Stimulated activated CD4-positive, alpha-beta T cell treated with anti-CD3 and anti-CD28 coated beads, Interleukin-1b, Interleukin-23, amount 100 ng/mL, for 1 hour (primary cell): ENCODE results near the gene ZNF106.
A peak's percentile ranks its signal among the peaks of the same experiment; 100 is the strongest.

Source experiments
- DNase-seq, 2 donors: peaks; one replicate each; pipeline ENCODE4 v3.0.0-alpha.2; 2020; ENCODE audit warnings: low read depth in 2 of 2

ZNF106 gene

DNA sequence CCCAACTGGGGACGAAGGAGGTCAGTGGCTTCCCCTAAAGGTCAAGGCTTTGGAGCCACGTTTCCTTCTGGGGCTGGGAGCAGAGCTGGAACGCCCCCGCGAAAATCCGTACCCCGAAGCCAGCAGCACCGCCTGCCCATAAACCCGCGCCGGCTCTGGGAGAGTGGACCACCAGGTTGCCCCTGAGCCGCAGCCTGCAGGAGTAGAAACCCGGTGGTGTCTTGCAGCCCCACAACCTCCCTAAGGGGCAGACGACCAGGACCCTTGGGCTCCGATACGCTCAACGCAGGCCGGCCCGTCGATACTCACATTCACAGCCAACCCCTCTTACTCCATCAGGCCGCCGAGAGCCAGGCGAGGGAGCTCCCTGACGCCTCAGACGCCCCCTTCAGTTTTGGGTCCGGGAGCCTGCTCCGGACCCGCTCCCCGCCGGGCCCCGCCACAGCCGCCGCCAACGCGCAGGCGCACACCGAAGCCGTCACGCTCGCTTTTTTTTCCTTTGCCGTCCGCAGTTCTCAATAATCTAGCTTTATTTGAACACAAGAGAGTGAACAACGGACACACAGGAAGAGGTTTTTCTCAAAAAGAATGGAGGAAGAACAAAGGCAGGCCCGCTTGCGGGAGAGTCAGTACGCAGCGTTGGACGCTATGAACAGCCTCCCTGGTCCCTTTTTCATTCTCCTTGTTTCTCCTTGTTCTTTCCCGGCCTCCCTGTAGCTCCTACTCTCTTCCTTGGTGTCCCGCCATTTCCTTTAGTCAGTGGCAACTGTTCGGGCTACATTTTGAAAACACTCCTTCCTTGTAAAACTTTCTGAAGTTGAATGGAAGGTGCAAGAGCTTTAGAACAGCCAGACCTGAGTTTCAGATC, at the start of gene ZNF106:
ZNF106 (minus strand) TSS at position 471 of the 868 bp plus-strand sequence. CDS start 18,852 bp downstream, outside the sequence.
- peak; percentile 67 to 76 for DNase-seq

DNA sequence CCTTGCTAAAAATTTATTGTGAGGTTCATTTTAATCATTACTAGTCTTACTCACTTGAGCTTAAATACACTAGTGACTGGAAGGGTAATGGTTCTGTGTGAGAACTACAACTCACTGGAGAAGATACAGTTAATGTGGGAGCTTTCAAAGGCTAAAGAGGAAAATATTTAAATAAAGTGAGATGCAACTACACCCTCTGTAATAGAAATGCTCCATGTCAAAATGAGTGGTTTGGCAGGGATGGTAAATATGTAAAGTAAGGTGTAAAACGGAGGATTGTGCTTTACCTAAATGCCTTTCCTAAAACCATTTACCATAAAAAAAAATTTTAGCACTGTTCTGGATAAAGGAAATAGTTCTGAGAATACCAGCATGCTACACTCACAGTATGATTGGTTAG, 42.3 kb upstream of the ZNF106 start:
- DNase-seq = no peak

DNA sequence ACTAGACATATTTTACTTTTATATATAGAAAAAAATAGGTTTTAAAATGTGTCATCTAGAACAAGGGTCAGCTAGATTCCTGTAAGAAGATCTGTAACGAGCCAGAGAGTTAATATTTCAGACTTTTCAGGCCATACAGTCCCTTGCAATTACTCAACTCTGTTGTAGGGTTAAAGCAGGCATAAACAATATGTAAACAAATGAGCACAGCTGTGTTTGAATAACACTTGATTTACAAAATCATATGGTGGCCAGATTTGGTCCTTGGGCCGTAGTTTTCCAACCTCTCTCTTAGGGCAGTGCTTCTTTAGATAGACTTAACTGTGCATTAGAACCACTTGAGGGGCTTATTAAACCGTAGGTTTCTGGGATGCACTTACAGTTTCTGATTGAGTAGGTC, 38.0 kb upstream of the ZNF106 start:
- DNase-seq = no peak

DNA sequence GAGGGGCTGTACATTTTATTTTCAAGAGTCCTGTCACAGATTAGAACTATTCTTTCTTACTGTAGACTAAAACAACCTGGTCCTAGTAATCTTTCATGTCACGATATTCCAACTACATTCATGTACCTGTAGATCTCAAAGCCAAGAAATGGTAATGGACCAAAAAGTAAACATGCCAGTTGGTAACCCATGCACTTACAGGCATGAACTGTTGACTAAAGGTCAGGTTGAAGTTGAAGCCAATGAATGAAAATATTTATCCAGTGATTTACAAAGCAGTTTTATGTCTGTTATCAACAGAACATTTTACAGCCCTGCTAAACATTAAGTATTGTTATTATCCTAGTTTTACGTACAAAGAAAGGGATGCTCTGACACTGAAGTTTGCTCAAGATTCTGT, 32.4 kb upstream of the ZNF106 start:
- DNase-seq = no peak

DNA sequence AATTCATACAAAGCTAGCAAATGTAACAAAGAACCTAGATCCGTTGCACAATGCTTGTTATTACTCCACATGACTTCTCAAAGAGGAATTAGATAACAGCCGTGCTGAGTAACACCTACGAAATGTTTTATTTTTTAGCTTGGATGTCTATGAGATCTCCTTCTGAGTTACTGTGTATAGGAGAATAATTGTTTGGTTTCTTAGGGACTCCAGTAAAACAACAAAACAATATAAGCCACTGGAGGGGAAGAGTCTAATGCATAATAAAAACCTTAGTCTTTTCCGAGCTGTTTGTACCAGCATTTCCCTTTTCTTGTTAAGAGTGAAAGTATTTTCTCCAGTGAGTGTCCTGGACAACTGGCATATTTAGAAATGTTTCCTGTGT, 20.1 kb upstream of the ZNF106 start:
- DNase-seq = no peak

DNA sequence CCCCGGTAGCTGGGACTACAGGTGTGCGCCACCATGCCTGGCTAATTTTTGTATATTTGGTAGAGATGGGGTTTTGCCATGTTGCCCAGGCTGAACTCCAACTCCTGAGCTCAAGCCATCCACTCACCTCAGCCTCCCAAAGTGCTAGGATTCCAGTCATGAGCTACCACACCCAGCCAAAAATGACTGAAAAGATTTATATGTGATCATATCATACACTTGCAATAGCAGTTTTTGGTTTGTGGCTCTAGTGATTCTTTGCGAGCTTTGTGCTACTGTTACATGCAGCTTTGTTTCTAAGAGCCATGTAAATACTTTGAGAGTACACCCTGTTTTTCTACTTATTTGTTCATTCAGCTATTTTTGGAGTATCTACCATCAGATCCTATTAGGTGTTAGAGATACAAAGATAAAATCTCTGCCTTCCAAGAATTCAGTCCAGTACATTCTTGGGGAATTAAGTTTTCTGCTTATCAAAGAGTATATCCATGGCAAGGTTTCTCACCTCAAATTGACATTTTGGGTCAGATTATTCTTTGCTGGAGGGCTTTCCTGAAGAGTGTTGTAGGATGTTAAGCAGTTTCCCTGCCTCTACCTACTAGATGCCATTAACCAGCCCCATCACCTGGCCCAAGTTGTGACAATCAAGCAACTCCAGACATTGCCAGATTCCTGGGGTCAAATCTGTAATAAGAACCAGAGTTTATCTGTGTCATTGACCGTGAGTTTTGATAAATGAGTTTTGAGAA, 19.5 kb upstream of the ZNF106 start:
- no peak for DNase-seq

DNA sequence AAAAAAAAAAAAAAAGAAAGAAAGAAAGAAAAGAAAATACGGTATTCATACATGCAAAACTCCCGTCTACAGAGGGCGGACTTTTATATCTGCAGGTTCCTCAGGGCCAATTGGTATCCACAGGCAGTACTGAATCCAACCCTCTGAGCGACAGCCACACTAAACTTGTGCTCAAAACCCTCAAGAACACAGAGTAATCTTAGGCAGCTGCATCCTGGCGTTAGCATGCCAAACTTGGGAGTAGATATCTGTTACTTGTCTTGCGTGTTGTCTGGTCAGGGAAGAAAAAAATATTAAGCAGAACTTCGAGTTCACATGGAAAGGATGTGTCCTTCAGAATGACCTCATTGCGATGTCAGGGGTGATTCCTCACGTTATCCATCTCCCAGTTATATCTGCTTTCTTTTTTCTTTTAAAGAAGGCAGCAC, 17.3 kb upstream of the ZNF106 start:
- no peak for DNase-seq

DNA sequence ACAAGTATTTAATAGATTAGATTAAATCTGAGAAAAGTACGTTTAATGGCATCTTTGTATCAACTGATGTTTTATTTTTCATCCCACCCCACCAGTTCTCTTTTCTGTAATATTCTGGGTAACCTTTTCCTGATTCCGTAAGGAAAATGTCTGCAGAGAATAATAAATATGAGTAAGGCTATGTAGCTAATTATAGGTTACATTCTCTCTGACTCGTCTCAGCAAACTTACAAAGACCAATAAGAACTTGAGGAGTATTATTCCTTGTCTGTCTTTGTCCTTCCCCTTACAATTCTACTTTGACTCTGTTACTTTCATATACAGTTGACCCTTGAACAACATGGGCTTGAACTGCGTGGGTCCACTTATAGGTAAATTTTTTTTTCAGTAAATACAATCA, 16.6 kb upstream of the ZNF106 start:
- no peak for DNase-seq

DNA sequence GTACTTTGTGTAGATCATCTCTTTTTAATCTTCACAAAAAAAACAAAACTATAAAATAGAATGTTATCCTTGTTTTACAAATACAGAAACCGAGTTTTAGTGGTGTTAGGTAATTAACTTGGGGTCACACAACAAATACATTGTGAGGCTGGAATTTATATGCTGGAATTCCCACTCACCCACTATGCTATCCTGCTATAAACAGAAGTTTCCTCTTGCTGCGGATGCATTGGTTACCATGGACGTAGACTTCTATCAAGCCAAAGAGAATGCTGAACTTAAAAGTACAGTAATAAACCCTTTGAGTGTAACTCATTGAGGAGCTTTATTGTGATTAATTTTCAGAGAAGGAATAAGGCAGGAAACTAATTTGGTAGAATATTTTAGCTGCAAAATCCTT, 13.7 kb upstream of the ZNF106 start:
- DNase-seq = no peak

DNA sequence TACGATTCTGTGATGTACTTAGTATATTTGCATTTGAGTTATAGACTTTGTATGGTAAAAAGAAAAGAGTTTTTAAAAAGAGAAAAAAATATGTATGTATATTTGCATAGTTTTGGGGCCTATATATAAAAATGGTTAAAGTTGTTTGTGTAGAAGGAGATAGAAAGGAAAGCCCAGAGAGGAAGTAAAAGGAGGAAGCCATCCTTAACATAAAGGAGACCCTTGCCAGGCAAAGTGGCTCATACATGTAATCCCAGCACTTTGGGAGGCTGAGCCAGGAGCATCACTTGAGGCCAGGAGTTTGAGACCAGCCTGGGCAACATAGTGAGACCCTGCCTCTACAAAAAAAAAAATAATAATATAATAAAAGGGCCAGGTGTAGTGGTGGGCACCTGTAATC, 12.9 kb upstream of the ZNF106 start:
- DNase-seq = no peak

DNA sequence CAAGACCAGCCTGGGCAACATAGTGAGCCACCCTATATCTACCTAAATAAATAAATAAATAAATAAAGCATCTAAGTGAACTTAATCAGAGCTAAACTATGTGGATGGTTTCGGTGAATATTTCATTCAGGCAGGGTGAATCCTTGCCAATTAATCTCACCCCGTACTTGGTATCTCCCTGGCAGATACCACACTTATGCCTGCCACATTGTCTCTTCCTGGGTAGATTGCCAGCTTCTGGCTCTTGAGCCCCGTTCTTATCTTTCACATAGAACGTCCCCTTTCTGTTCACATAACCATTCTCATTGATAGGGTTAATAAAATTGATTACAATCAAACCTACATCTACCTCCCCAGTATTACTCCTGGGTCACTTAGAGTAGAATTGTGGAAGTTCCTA, 11.5 kb upstream of the ZNF106 start:
- no peak for DNase-seq

DNA sequence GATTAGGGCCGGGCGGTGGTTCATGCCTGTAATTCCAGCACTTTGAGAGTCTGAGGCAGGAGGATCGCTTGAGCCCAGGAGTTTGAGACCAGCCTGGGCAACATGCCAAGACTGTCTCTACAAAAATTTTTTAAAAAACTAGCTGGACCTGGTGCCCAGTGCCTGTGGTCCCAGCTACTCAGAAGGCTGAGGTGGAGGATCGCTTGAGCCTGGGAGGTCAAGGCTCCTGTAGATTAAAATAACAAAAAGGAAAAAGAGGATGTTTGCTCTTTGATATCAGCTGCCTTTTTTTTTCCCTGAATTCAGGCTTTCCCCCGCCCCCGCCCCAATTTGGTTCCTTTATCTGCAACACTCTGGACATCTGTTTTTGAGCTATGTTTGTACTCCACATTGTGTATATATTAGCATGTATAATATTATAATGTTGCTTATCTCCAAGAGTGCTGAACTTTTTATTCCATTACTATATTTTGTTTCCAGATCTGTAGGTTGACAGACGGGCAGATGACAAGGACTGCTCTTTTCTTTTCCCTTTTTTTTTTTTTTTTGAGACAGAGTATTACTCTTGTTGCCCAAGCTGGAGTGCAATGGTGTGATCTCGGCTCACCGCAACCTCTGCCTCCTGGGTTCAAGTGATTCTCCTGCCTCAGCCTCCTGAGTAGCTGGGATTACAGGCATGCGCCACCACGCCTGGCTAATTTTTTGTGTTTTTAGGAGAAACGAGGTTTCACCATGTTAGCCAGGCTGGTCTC, 9.1 kb upstream of the ZNF106 start:
- DNase-seq = no peak

DNA sequence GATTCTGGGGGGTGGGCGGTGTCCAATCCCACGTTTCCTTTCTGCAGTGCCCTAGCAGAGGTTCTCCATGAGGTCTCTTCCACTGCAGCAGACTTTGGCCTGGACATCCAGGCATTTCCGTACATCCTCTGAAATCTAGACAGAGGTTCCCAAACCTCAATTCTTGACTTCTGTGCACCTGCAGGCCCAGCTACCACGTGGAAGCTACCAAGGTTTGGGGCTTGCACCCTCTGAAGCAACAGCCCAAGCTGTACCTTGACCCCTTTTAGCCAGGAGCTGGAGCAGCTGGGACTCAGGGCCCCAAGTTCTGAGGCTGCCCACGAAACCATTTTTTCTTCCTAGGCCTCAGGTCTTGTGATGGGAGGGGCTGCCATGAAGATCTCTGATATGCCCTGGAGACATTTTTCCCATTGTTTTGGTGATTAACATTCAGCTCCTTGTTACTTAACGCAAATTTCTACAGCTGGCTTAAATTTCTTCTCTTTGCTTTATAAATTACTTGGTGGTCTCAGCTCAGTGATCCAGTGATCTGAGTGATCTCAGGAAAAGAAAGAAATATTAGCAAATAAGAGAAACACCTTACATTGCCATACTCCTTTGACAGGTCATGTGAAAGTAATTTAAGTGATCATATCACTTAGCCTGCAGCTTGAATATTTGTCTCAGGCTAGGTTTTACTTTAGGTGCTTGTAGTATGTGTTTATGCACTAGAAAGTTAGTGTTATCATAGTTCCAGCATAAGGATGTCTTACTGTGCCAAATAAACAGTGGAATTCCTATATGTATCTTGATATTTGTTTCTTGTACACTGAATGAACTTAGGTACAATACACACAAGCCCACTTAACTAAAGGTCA, 7.5 kb upstream of the ZNF106 start:
- no peak for DNase-seq

DNA sequence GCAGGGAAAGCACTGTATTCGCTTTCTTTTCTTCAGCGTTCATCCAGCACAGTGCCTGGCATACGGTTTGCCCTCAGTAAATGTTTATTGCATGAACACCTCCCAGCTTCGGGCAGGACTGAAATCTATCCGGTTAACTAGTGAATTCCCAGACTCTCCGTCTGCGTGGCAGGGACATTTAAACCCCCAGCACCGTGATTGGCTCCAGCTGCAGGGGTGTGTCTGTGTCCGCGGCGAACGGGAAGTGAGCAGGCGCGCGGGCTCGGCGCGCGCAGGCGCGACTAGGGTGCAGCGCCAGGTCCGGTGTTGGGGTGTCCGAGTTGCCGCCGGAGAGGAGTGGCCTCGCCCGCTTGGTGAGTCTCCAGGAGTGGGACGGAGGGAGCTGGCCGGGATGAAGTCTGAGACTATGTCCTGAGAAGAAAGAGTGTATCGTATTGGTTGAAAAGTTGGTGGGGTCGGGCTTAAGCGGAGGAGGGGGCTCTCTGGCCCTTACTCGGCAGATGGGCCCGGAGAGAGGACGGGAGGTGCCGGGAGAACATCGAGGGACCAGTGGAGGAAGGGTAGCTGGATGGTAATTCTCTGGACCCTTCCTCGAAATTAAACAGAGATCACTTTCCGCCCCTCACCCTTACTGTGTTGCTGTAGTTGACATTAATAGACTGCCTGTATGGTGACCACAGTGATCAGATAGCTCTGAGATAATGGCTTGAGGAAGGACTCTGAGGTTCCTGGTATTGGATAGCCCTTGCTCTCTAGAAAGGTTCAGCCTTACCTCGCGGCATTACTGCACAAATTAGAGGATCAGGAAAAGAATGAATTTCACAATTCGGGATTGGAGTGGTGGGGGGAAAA, 4.6 kb upstream of the ZNF106 start, which contains the start of gene SNAP23:
SNAP23 (plus strand) TSS at position 274 of the 852 bp plus-strand sequence. CDS start 16,213 bp downstream, outside the sequence.
- peak; percentile 55 for DNase-seq

DNA sequence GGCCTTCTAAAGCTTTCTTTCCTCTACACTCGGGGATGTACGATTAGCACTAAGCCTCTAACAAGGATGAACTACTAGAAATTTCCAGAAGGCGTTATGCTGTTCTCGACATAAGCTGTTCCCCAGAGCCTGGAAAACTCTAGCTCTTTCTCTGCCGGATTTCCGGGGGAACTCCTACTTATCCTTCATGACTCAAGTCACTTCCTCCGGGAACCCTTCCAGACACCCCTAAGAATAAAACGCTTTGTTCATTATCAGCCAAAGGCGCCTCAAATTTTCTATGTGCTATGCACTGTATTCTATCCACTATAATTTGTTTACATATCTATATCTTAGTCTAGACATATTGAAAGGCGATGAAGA, 4.0 kb upstream of the ZNF106 start:
- DNase-seq = no peak

DNA sequence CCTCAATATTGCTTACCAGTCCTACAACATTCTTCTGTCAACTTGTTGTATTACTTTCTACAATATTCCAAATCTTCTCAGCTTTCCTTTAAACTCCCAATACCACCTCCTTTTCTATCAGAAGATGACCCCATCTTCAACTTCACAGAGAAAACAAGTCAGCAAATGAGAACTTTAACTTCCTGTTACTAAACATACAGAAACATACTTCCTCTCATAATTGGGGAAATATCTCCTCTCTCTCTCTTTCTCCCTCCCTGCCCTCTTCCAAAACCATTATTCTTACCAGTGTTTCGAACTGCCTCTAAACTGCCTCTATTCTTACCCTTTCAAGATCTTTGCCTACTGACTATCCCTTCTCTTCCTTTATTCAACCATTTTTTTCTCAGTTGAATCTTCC, 2.7 kb upstream of the ZNF106 start:
- no peak for DNase-seq

DNA sequence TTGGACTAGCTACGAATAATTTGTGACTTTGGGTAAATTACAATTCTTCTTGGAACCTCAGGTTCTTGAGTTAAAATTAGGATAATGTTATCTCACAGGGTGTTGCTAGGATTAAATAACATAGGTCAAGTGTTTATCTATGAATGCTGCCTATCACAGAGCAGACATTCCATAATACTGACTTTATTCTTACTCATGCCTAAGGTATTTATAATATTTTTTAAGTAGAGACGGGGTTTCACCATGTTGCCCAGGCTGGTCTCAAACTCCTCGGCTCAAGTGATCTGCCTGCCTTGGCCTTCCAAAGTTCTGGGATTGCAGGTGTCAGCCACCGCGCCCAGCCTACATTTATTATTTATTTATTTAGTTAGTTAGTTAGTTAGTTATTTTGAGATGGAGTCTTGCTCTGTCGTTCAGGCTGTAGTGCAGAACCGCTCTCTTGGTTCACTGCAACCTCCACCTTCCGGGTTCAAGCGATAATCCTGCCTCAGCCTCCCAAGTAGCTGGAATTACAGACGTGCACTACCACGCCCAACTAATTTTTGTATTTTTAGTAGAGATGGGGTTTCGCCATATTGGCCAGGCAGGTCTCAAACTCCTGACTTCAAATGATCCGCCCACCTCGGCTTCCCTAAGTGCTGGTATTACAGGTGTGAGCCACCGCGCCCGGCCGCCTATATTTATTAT, 741 bp upstream of the ZNF106 start:
- no peak for DNase-seq

DNA sequence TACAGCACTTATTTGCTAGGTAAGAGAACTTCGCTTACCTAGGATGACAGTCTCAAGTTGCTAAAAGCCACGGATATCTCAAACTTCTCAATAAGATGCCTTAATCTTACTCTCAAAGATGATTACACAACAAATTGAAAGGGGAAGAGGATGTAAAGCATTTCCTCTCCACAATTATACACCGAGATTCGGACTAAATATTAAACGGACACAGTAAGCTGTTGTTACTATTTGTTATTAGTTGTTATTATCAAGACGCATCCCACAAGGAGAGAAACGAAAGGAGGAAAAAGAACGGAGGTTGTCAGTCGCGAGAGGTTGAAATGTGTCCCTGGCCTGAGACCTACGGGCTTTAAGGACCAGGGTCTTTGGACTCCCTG, 660 bp downstream of the ZNF106 start:
- DNase-seq = no peak

DNA sequence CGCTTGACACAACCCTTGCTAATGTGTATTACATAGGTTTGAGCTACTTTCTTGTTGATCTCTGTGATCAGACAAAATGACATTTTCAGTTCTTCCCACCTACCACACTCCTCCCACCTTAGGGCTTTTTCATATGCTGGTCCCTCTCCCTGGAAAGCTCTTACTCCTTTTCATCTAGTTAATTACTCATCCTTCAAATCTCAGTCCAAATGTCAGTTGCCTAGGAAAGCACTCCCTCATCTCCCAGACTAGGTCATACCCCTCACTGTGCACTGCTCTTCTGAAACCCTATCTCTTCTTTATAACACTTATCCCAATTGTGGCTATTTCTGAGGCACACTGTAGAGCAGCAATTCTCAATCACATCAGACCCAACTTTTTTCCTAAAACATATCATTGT, 7.3 kb downstream of the ZNF106 start:
- no peak for DNase-seq

DNA sequence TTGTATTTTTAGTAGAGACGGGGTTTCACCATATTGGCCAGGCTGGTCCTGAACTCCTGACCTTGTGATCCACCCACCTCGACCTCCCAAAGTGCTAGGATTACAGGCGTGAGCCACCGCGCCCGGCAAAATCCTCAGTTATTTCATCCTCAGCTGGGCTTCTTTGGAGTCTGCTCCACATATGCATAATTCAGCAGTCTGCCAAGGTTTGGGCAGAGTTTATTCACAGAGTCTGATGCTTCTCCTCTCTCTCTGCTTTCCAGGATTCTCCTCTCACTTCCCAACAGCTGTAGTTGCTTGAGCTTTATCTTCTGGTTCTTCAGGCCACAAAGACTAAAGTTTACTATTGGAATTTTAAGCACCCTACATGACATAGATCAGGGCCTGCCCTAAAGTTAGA, 8.2 kb downstream of the ZNF106 start:
- DNase-seq = no peak
